Esophagus muscularis mucosa (tissue), 4 donors: ENCODE data around the gene YIPF6. TPM values are rescaled to one million over a fixed set of nuclear protein-coding genes. Genes with fewer than 3 reads are reported as not detected.
"Not testable (repeated sequence)": the region's sequence is repeated elsewhere in the genome, so short reads cannot be mapped to it uniquely, and the experiment has no call there.

Source experiments
- DNase-seq: peaks from one replicate; pipeline ENCODE4 v3.0.0-alpha.2; 2017; ENCODE audit errors: extremely low spot score
- H3K27ac ChIP-seq, 4 donors: fragments of 200-600 bp; sonication (generic); replicated peaks in 1 of 4; 1 replicate in 3 of 4; 2 replicates in 1 of 4; pipeline ENCODE4 v1.5.1; 2016 to 2019; ENCODE audit warnings: mild to moderate bottlenecking in 1 of 4
- H3K27me3 ChIP-seq, 4 donors: fragments of 200-600 bp; sonication (generic); one replicate each; pipeline versions ENCODE4 v1.5.1 to v1.6.0; 2016 to 2019
- H3K36me3 ChIP-seq, 4 donors: fragments of 200-600 bp; sonication (generic); one replicate each; pipeline ENCODE4 v1.5.1; 2016 to 2019
- H3K4me1 ChIP-seq, 4 donors: fragments of 200-600 bp; sonication (generic); one replicate each; pipeline ENCODE4 v1.5.1; 2016 to 2019
- H3K4me3 ChIP-seq, 4 donors: fragments of 200-600 bp; sonication (generic); 1 replicate in 2 of 4; 2 replicates in 2 of 4; pipeline ENCODE4 v1.5.1; 2016 to 2019; ENCODE audit warnings: mild to moderate bottlenecking in 4 of 4, moderate library complexity in 1 of 4
- H3K9me3 ChIP-seq, 4 donors: fragments of 200-600 bp; sonication (generic); 1 replicate in 3 of 4; 2 replicates in 1 of 4; pipeline ENCODE4 v1.5.1; 2016 to 2019
- CTCF ChIP-seq, 3 experiments: fragments of 200-600 bp in 2 of 3; fragments of 450-650 bp in 1 of 3; sonication (generic) in 2 of 3; IDR thresholded peaks; one replicate each; pipeline ENCODE4 v1.5.1; 2017 to 2019; ENCODE audit warnings: antibody characterized with exemption in 3 of 3, mild to moderate bottlenecking in 2 of 3, moderate library complexity in 1 of 3
- EP300 ChIP-seq: sonication (generic); formaldehyde crosslinking; IDR thresholded peaks from one replicate; pipeline ENCODE4 v1.6.1; 2017; ENCODE audit warnings: antibody characterized with exemption
- POLR2A ChIP-seq: fragments of 450-650 bp; IDR thresholded peaks from one replicate; pipeline ENCODE4 v1.6.1; 2017; ENCODE audit warnings: antibody characterized with exemption, moderate library complexity, mild to moderate bottlenecking, low read depth
- POLR2AphosphoS5 ChIP-seq, 2 donors: sonication (generic); formaldehyde crosslinking; IDR thresholded peaks; one replicate each; pipeline ENCODE4 v1.6.1; 2017; ENCODE audit warnings: antibody characterized with exemption in 2 of 2
- WGBS: methylation state at CpG from one replicate; pipeline ENCODE4 v1.1.5; 2018; 5-methylcytosine and 5-hydroxymethylcytosine counted together
- intact Hi-C: fragments of 100-400 bp; cut with DNase I; formaldehyde crosslinking; loops from one replicate; pipeline ENCODE4 v1.15.1; 2023
- total RNA-seq, 4 donors: library from RNA; depleted of rRNA; stranded (reverse); fragments of >200 nt; gene quantifications; one replicate each; pipeline versions ENCODE4 v1.1.0 to v1.2.1, GENCODE V29; 2016

Gene YIPF6
- total RNA-seq, 4 donors from 2014 or later: 22.4 to 28.5 (median 24.5) TPM

- TF ChIP-seq POLR2AphosphoS5 (IDR thresholded peaks at IDR 0.05) (no peak), CTCF (IDR thresholded peaks at IDR 0.05) (no peak), EP300 (no peak), POLR2A (no peak)
- no peak for DNase-seq
- intact Hi-C loops: no loop called here
- Histone ChIP-seq H3K4me3 (no peak overlapping the region), H3K27me3 (no peaks in the 10 kb centered on the region), H3K36me3 (peaks cover 0 to 14% (median 5%) of the 10 kb centered on the region in 4 donors), H3K9me3 (no peaks in the 10 kb centered on the region), H3K27ac (no peak overlapping the region), H3K4me1 (no peaks in the 10 kb centered on the region)
- 61% methylated on average over 2 of the region's 2 CpGs for WGBS
Measured at GRCh38 chrX:68536884-68537283, 38.0 kb downstream of the YIPF6 start.

GRCh38 chrX:68550193-68550592 lies 51.3 kb downstream of the YIPF6 start:
- H3K27me3 ChIP-seq: no peaks in the 10 kb centered on the region
- no peaks in the 10 kb centered on the region for H3K9me3 ChIP-seq
- intact Hi-C loops: no loop called here
- 84% methylated on average over 3 of the region's 3 CpGs for WGBS
- TF ChIP-seq CTCF (IDR thresholded peaks at IDR 0.05) (no peak), POLR2A (no peak), EP300 (no peak), POLR2AphosphoS5 (IDR thresholded peaks at IDR 0.05) (no peak)
- H3K36me3 ChIP-seq: no peaks in the 10 kb centered on the region
- H3K4me3 ChIP-seq: no peak overlapping the region
- no peaks in the 10 kb centered on the region for H3K4me1 ChIP-seq
- no peak overlapping the region for H3K27ac ChIP-seq
- DNase-seq: no peak

GRCh38 chrX:68556036-68556435 lies 57.2 kb downstream of the YIPF6 start:
- intact Hi-C loops: no loop called here
- TF ChIP-seq EP300 (no peak), POLR2AphosphoS5 (IDR thresholded peaks at IDR 0.05) (no peak), CTCF (IDR thresholded peaks at IDR 0.05) (no peak), POLR2A (no peak)
- Histone ChIP-seq H3K9me3 (no peaks in the 10 kb centered on the region), H3K4me1 (no peaks in the 10 kb centered on the region), H3K27ac (no peak overlapping the region), H3K27me3 (no peaks in the 10 kb centered on the region), H3K36me3 (no peaks in the 10 kb centered on the region), H3K4me3 (no peak overlapping the region)
- DNase-seq: no peak
- WGBS: 66% methylated on average over 4 of the region's 4 CpGs

- H3K27ac ChIP-seq, intact Hi-C loops, H3K36me3 ChIP-seq, H3K4me3 ChIP-seq, H3K9me3 ChIP-seq, H3K27me3 ChIP-seq, H3K4me1 ChIP-seq, DNase-seq: not testable (repeated sequence)
- WGBS: 79% methylated on average over 8 of the region's 8 CpGs
Measured at GRCh38 chrX:68557126-68557525, 58.3 kb downstream of the YIPF6 start.

- 91% methylated on average over 4 of the region's 4 CpGs for WGBS
- DNase-seq, H3K27me3 ChIP-seq, intact Hi-C loops, H3K36me3 ChIP-seq, H3K27ac ChIP-seq, H3K4me1 ChIP-seq, H3K4me3 ChIP-seq, H3K9me3 ChIP-seq: not testable (repeated sequence)
Measured at GRCh38 chrX:68559905-68560304, 61.1 kb downstream of the YIPF6 start.

GRCh38 chrX:68568136-68568535 lies 69.3 kb downstream of the YIPF6 start:
- WGBS: 81% methylated on average over 2 of the region's 2 CpGs
- Histone ChIP-seq H3K36me3 (no peaks in the 10 kb centered on the region), H3K4me3 (no peak overlapping the region), H3K9me3 (no peaks in the 10 kb centered on the region), H3K27ac (no peak overlapping the region), H3K4me1 (no peaks in the 10 kb centered on the region), H3K27me3 (peaks cover 0 to 7% (median 0%) of the 10 kb centered on the region in 4 donors)
- intact Hi-C loops: no loop called here
- TF ChIP-seq CTCF (IDR thresholded peaks at IDR 0.05): no peak
- DNase-seq: no peak
